K562 (cell line): Measurements from ENCODE around the gene YPEL1. TPM values are rescaled to one million over a fixed set of nuclear protein-coding genes. Genes with fewer than 3 reads are reported as not detected.

Source experiments
- ATAC-seq: fragments of 200-7000 bp; cut with Tn5 transposase; 3 replicates; pipeline ENCODE4 v1.9.1; 2020; ENCODE audit warnings: moderate library complexity
- BruUV-seq: library from RNA; stranded (reverse); fragments of 400-500 nt; replicated peaks from 2 replicates; lab custom pipeline; 2021; lab: Mats Ljungman, UMichigan
- CTCF ChIA-PET: fragments of 300-600 bp; formaldehyde crosslinking; extraction: SDS; loops from one replicate; lab custom pipeline; 2021; ENCODE audit warnings: low intra/inter-chr PET ratio; lab: Yijun Ruan, JAX
- POLR2A ChIA-PET: fragments of 300-600, 350-650 bp; sonication (Branson Sonifier 250); formaldehyde crosslinking; extraction: SDS; loops from one replicate; lab custom pipeline; 2021; ENCODE audit warnings: antibody characterized with exemption, inconsistent platforms; lab: Yijun Ruan, JAX
- DNase-seq, 4 experiments: peaks; one replicate each; pipeline versions ENCODE4 v3.0.0 to v3.0.0-alpha.2; 2011 to 2018; ENCODE audit warnings: low spot score in 3 of 4, mixed read lengths in 3 of 4; ENCODE audit errors: extremely low read depth in 1 of 4
- FAIRE-seq: peaks from 2 replicates; lab custom pipeline; 2011; peaks lifted over from hg19 to GRCh38; lab: Jason Lieb, UNC
- H2AFZ ChIP-seq: 2 replicates; pipeline ENCODE4 v1.6.0; 2011; ENCODE audit warnings: low read depth, low read length, control low read depth, inconsistent platforms
- H3K27ac ChIP-seq: fragments of 200-600 bp; 3 replicates; pipeline ENCODE4 v1.8.0; 2011; ENCODE audit warnings: low read depth, mild to moderate bottlenecking, control low read depth, inconsistent platforms, low read length, moderate library complexity, mixed read lengths; ENCODE audit errors: extremely low read depth
- H3K27me3 ChIP-seq, 2 experiments: fragments of 300-600 bp in 1 of 2; 2 replicates in 1 of 2; 3 replicates in 1 of 2; pipeline versions ENCODE4 v1.6.0 to v1.8.0; 2011; ENCODE audit warnings: inconsistent platforms in 2 of 2, low read length in 2 of 2, mild to moderate bottlenecking in 1 of 2, mixed read lengths in 1 of 2, moderate library complexity in 1 of 2; ENCODE audit not compliant: control insufficient read depth in 2 of 2, insufficient read depth in 2 of 2
- H3K36me3 ChIP-seq: fragments of 300-600 bp; 3 replicates; pipeline ENCODE4 v1.8.0; 2011; ENCODE audit warnings: mild to moderate bottlenecking, low read length, inconsistent platforms; ENCODE audit not compliant: control insufficient read depth, insufficient read depth
- H3K4me1 ChIP-seq, 2 experiments: fragments of 200-600 bp in 1 of 2; replicated peaks in 1 of 2; 2 replicates in 1 of 2; 3 replicates in 1 of 2; pipeline versions ENCODE4 v1.5.1 to v1.8.0; 2011; ENCODE audit warnings: inconsistent platforms in 2 of 2, low read length in 2 of 2, mild to moderate bottlenecking in 1 of 2, mixed read lengths in 1 of 2, moderate library complexity in 1 of 2; ENCODE audit not compliant: control insufficient read depth in 2 of 2, insufficient read depth in 2 of 2
- H3K4me2 ChIP-seq: 2 replicates; pipeline ENCODE4 v1.6.1; 2011; ENCODE audit warnings: low read length, control low read depth, inconsistent platforms, mixed read lengths; ENCODE audit not compliant: insufficient read depth
- H3K4me3 ChIP-seq: fragments of 200-600 bp; sonication (generic), shearing (Covaris generic); 2 replicates; pipeline ENCODE4 v1.5.1; 2016; ENCODE audit warnings: control low read depth, inconsistent platforms
- H3K79me2 ChIP-seq: fragments of 200-600 bp; 3 replicates; pipeline ENCODE4 v1.8.0; 2011; ENCODE audit warnings: low read length, inconsistent platforms; ENCODE audit not compliant: control insufficient read depth, insufficient read depth
- H3K9ac ChIP-seq, 2 experiments: 2 replicates each; pipeline versions ENCODE4 v1.6.0 to v1.6.1; 2011; ENCODE audit warnings: low read depth in 2 of 2, low read length in 2 of 2, control low read depth in 1 of 2, inconsistent platforms in 1 of 2, mild to moderate bottlenecking in 1 of 2, mixed read lengths in 1 of 2; ENCODE audit not compliant: insufficient read depth in 1 of 2
- H3K9me1 ChIP-seq: one replicate; pipeline ENCODE4 v1.6.0; 2011; ENCODE audit warnings: inconsistent platforms, mild to moderate bottlenecking, low read length, moderate library complexity; ENCODE audit not compliant: control insufficient read depth, insufficient read depth
- H3K9me3 ChIP-seq: replicated peaks from 2 replicates; pipeline ENCODE4 v1.5.1; 2011; ENCODE audit warnings: low read depth, low read length, inconsistent platforms; ENCODE audit not compliant: control insufficient read depth, insufficient read depth
- H4K20me1 ChIP-seq: replicated peaks from 2 replicates; pipeline ENCODE4 v1.6.1; 2011; ENCODE audit warnings: low read length, inconsistent platforms, mixed read lengths; ENCODE audit not compliant: control insufficient read depth, insufficient read depth
- ATF3 ChIP-seq, 2 experiments: fragments of 450-650 bp in 1 of 2; sonication (generic) in 1 of 2; formaldehyde crosslinking in 1 of 2; IDR thresholded peaks in 1 of 2; conservative IDR thresholded peaks in 1 of 2; 2 replicates each; pipeline versions ENCODE4 v1.6.1 to v1.8.1; 2016 to 2023; ENCODE audit warnings: mild to moderate bottlenecking in 2 of 2, moderate library complexity in 2 of 2, inconsistent platforms in 1 of 2, missing genetic modification reagents in 1 of 2
- DLX4 ChIP-seq: fragments of 250-450 bp; sonication (Bioruptor Pico); IDR thresholded peaks from 2 replicates; pipeline ENCODE4 v1.6.1; 2021; ENCODE audit warnings: mild to moderate bottlenecking
- E2F1 ChIP-seq: sonication (generic); formaldehyde crosslinking; IDR thresholded peaks from 2 replicates; pipeline ENCODE4 v1.8.1; 2023; ENCODE audit warnings: mild to moderate bottlenecking, missing genetic modification reagents, moderate library complexity
- EP300 ChIP-seq: IDR thresholded peaks from 2 replicates; pipeline ENCODE4 v1.6.1; 2012; ENCODE audit warnings: low read length, improper control_type of control experiment
- FOXA3 ChIP-seq, 2 experiments: fragments of 450-650 bp in 1 of 2; sonication (generic) in 1 of 2; formaldehyde crosslinking; IDR thresholded peaks in 1 of 2; conservative IDR thresholded peaks in 1 of 2; 2 replicates each; pipeline versions ENCODE4 v1.4.0 to v1.8.0; 2020 to 2022; ENCODE audit warnings: mild to moderate bottlenecking in 2 of 2, missing genetic modification reagents in 1 of 2
- NCOA6 ChIP-seq: fragments of 450-650 bp; IDR thresholded peaks from 2 replicates; pipeline ENCODE4 v1.6.1; 2017; ENCODE audit warnings: mild to moderate bottlenecking
- NR0B1 ChIP-seq: fragments of 450-650 bp; IDR thresholded peaks from one replicate; pipeline ENCODE4 v1.6.1; 2018; ENCODE audit warnings: mild to moderate bottlenecking, moderate library complexity; ENCODE audit not compliant: partially characterized antibody
- PRPF4 ChIP-seq: fragments of 200-400 bp; formaldehyde crosslinking; IDR thresholded peaks from one replicate; pipeline ENCODE4 v1.6.1; 2017; ENCODE audit warnings: low read length, low read depth, mild to moderate bottlenecking; ENCODE audit not compliant: insufficient read depth, poor library complexity, severe bottlenecking
- RBM22 ChIP-seq: fragments of 200-400 bp; formaldehyde crosslinking; IDR thresholded peaks from 2 replicates; pipeline ENCODE4 v1.6.1; 2018; ENCODE audit warnings: low read length, low read depth; ENCODE audit not compliant: poor library complexity, severe bottlenecking
- SP2 ChIP-seq: IDR thresholded peaks from 2 replicates; pipeline ENCODE4 v1.6.1; 2011; ENCODE audit warnings: mild to moderate bottlenecking, low read depth, low read length, moderate library complexity; ENCODE audit not compliant: poor library complexity, severe bottlenecking; ENCODE audit errors: extremely low read depth
- SRSF3 ChIP-seq: fragments of 200-400 bp; formaldehyde crosslinking; IDR thresholded peaks from 2 replicates; pipeline ENCODE4 v1.6.1; 2016; ENCODE audit warnings: mild to moderate bottlenecking, low read length, moderate library complexity; ENCODE audit not compliant: insufficient read depth
- TAF15 ChIP-seq: fragments of 200-400 bp; formaldehyde crosslinking; IDR thresholded peaks from 2 replicates; pipeline ENCODE4 v1.6.1; 2017; ENCODE audit warnings: mild to moderate bottlenecking, low read depth, low read length, moderate library complexity
- TBL1XR1 ChIP-seq, 2 experiments: IDR thresholded peaks; 2 replicates each; pipeline ENCODE4 v1.6.1; 2012; ENCODE audit warnings: improper control_type of control experiment in 2 of 2, low read length in 2 of 2, mild to moderate bottlenecking in 1 of 2
- TEAD2 ChIP-seq: fragments of 450-650 bp; IDR thresholded peaks from 2 replicates; pipeline ENCODE4 v1.6.1; 2016; ENCODE audit warnings: missing genetic modification characterization, control low read depth, missing compliant biosample characterization
- ZNF561 ChIP-seq: fragments of 450-650 bp; formaldehyde crosslinking; conservative IDR thresholded peaks from 2 replicates; pipeline ENCODE4 v1.4.0; 2020; ENCODE audit warnings: mild to moderate bottlenecking, moderate library complexity
- WGBS: fragments of 100-300 bp; shearing (Covaris generic); methylation state at CpG from one replicate; pipeline ENCODE4 v1.1.6; 2016; ENCODE audit warnings: low coverage, mixed read lengths; ENCODE audit not compliant: insufficient coverage; ENCODE audit errors: missing lambda C conversion rate; 5-methylcytosine and 5-hydroxymethylcytosine counted together
- in situ Hi-C: fragments of 300-500 bp; cut with MboI; formaldehyde crosslinking; loops from 4 replicates; pipeline ENCODE4 v1.15.0; 2018; ENCODE audit warnings: inconsistent platforms, mixed read lengths
- intact Hi-C: fragments of 100-400 bp; cut with micrococcal nuclease; formaldehyde crosslinking; loops from 2 replicates; pipeline ENCODE4 v1.14.2; 2022
- polyA plus RNA-seq, 8 experiments: library from polyadenylated mRNA; depleted of rRNA in 4 of 8; stranded (reverse) in 5 of 8; unstranded in 3 of 8; fragments of >200 nt; fragmentation: Nextera tagmentation in 2 of 8; fragmentation: Illumina TruSeq in 1 of 8; extraction: Ambion mirVana in 2 of 8; extraction: Trizol in 1 of 8; gene quantifications; 2 replicates each; pipeline versions ENCODE4 v1.2.1 to v1.2.3, GENCODE V29; 2011 to 2014; ENCODE audit warnings: inconsistent platforms in 1 of 8, missing spikeins in 1 of 8
- total RNA-seq, 7 experiments: library from RNA; depleted of rRNA in 6 of 7; stranded (reverse); fragments of >200 nt in 6 of 7; fragmentation: Illumina TruSeq in 2 of 7; extraction: Trizol in 2 of 7; gene quantifications; 2 replicates each; pipeline versions ENCODE4 v1.2.1 to v1.2.3, GENCODE V29; 2011 to 2021; ENCODE audit warnings: low replicate concordance in 1 of 7

The YPEL1 gene
- total and polyA plus RNA-seq, 9 of the 15 experiments (the other 6 are each of a cell fraction or from before 2014, with no cell fraction given), result 0.07 to 2.2 (median 0.46) TPM

- TF ChIP-seq SP2 (no peak), ZNF561 (CRISPR knock-in tag) (no peak), FOXA3 (CRISPR knock-in tag; conservative IDR thresholded peaks at IDR 0.05 in 1 of 2, IDR thresholded peaks at IDR 0.05 in 1 of 2) (peak in 1 of 2 experiments; percentile 71; a peak in 1 of 4 replicates), RBM22 (peak; percentile 71), ATF3 (IDR thresholded peaks at IDR 0.05) (no peak), ATF3 (CRISPR knock-in tag; conservative IDR thresholded peaks at IDR 0.05) (0 out of 2 replicates have a peak, but pooled peaks have one; percentile 39), DLX4 (CRISPR knock-in tag) (no peak)
These were observed 44.7 kb upstream of the YPEL1 start (continued) for GRCh38 chr22:21780259-21780658.

- TSS peak; percentile 22 for BruUV-seq
- in situ Hi-C loops (no loop called here), intact Hi-C loops (loop anchor here (5.0 kb wide), 2 partner anchors 67 to 88 kb away; partner anchors contain the start of gene MAPK1)
- no peak overlapping the region; the same call in 2 of the 3 replicates for H3K27ac ChIP-seq
- H3K36me3 ChIP-seq, result peaks cover 70% of the 10 kb centered on the region
- no peak overlapping the region for H3K9ac ChIP-seq
- FAIRE-seq (no peak), DNase-seq (peak in 2 of 4 experiments; percentile 21 to 56), ATAC-seq (no peak)
- no peak overlapping the region for H2AFZ ChIP-seq
- H3K9me1 ChIP-seq, result peaks cover 5% of the 10 kb centered on the region
- H3K27me3 ChIP-seq, result no peaks in the 10 kb centered on the region
- H3K79me2 ChIP-seq, result 0 out of 3 replicates have a peak, but pooled peaks cover 2% of the 10 kb centered on the region
- WGBS, result 87% methylated on average over 2 of the region's 2 CpGs
- H3K4me1 ChIP-seq, result peaks cover 0 to 12% of the 10 kb centered on the region in 2 experiments; a peak in 2 of 5 replicates
- ChIA-PET CTCF (interaction anchor here (1.6 to 1.8 kb wide), 2 partner anchors 67 to 159 kb away, joined by 4 to 10 read pairs; no protein-coding TSS in a partner anchor), POLR2A (interaction anchor here (0.9 to 4.7 kb wide), 17 partner anchors 10 to 174 kb away, joined by 3 to 63 read pairs (median 5); partner anchors contain the start of gene YPEL1)
- H4K20me1 ChIP-seq, result peaks cover 5% of the 10 kb centered on the region
- no peak overlapping the region for H3K4me3 ChIP-seq
- no peaks in the 10 kb centered on the region for H3K9me3 ChIP-seq
- no peak overlapping the region for H3K4me2 ChIP-seq
- no peak for TF ChIP-seq SRSF3
- peak in 1 of 2 experiments; percentile 32; a peak in 2 of 4 replicates for TF ChIP-seq TBL1XR1 (IDR thresholded peaks at IDR 0.05; ENCODE audit: low read length in 2 of 2)
- TF ChIP-seq TAF15, result no peak
- peak; percentile 31 for TF ChIP-seq PRPF4
- no peak for TF ChIP-seq NCOA6
- TF ChIP-seq TEAD2 (tag), result peak; percentile 48; the same call in 1 of the 2 replicates
- TF ChIP-seq NR0B1, result no peak
- 0 out of 2 replicates have a peak, but pooled peaks have one; percentile 19 for TF ChIP-seq EP300
- peak; percentile 3; the same call in 1 of the 2 replicates for TF ChIP-seq E2F1 (CRISPR knock-in tag)
These were observed 43.9 kb upstream of the YPEL1 start for GRCh38 chr22:21779444-21779843.
